ENCODE results near the gene DDR1.

The DDR1 gene

DNA sequence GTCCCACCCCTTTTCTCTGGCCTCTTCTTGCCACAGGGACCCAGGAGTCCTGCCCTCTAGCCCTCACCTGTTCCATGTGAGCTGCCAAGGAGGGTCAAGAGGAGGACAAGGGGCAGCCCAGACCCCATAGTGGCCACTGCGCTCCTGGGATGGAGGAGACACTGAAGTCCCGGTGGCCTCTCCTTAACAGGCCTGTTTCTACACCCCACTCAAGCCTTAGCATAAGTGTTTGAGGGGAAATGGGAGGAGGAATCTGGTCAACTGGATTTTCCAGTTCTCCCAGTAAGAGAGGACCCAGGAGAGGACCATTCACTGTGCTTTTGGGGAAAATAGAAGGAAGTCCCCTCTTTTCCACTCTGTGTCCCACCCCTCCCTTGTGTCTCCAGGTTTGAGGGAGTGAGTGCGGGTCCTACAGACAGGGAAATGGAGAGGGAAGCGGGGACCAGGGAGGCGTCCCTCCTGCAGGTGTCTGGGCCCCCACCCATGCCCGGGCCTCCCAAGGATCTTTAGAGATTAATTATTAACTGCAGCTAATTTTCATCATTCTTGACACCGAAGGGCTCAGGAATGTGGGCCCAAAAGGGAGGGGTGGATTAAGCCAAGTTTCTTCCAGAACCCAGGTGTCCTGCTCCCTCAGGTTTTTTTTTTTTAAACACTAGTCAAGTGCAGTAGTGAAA, 47.8 kb downstream of the DDR1 start, which contains the start of gene SFTA2:
Gene SFTA2, minus strand, starts transcription at position 202 of the 677 bp plus-strand sequence. Its CDS starts 74 bp downstream, at position 128.
- no peak for TF ChIP-seq POLR2A (IDR thresholded peaks at IDR 0.05; ENCODE audit: extremely low read depth, insufficient read length)
- TF ChIP-seq, protein P1, sequence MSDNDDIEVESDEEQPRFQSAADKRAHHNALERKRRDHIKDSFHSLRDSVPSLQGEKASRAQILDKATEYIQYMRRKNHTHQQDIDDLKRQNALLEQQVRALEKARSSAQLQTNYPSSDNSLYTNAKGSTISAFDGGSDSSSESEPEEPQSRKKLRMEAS (IDR thresholded peaks at IDR 0.05; ENCODE audit: low read depth, low read length) = no peak
- no peak for TF ChIP-seq MYC (IDR thresholded peaks at IDR 0.05; ENCODE audit: low read depth, low read length)
- TF ChIP-seq, protein P2, sequence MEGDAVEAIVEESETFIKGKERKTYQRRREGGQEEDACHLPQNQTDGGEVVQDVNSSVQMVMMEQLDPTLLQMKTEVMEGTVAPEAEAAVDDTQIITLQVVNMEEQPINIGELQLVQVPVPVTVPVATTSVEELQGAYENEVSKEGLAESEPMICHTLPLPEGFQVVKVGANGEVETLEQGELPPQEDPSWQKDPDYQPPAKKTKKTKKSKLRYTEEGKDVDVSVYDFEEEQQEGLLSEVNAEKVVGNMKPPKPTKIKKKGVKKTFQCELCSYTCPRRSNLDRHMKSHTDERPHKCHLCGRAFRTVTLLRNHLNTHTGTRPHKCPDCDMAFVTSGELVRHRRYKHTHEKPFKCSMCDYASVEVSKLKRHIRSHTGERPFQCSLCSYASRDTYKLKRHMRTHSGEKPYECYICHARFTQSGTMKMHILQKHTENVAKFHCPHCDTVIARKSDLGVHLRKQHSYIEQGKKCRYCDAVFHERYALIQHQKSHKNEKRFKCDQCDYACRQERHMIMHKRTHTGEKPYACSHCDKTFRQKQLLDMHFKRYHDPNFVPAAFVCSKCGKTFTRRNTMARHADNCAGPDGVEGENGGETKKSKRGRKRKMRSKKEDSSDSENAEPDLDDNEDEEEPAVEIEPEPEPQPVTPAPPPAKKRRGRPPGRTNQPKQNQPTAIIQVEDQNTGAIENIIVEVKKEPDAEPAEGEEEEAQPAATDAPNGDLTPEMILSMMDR (IDR thresholded peaks at IDR 0.05; ENCODE audit: low read depth, low read length) = no peak
- no peak within 1 kb of the TSS for H3K4me3 ChIP-seq (ENCODE audit: low read depth, low read length)
- no peak for DNase-seq (ENCODE audit: low read depth)

DNA sequence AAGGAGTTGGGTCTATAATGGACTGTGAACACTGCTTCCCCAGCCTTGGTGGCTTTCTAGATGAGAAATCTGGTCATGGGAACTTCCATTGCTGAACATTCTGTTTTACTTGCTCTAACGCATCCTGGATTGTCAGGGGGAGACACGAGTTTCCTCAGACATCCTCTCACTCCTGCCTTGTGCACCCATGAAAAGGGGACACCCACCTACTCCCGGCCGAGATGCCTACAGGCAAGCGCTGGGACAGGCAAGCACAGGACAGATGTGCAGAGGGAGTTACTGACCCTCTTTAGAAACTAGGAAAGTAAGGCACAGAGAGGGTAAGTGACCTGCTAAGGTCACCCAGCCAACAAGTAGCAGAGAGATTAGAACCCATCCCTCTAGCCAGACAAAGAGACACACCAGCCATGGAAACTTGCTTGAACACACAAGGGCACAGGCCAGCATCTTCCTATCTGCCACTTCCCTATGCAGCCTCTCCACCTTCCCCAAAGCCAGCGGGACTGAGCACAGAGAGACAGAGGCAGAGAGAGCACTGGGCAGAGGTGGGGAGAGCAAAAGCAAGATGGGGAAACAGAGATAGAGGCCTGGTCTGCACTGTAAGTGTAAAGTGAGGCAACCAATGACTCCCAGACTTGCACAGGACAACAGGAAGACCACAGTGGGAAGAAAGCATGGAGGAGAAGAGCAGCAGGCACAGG, 48.5 kb downstream of the DDR1 start:
- no peak for DNase-seq (ENCODE audit: low read depth)
- no peak for TF ChIP-seq POLR2A (IDR thresholded peaks at IDR 0.05; ENCODE audit: extremely low read depth, insufficient read length)
- TF ChIP-seq MYC (IDR thresholded peaks at IDR 0.05; ENCODE audit: low read depth, low read length) = no peak
- TF ChIP-seq, protein P2 (IDR thresholded peaks at IDR 0.05; ENCODE audit: low read depth, low read length) = no peak
- TF ChIP-seq, protein P1 (IDR thresholded peaks at IDR 0.05; ENCODE audit: low read depth, low read length) = no peak
- H3K4me3 ChIP-seq (ENCODE audit: low read depth, low read length) = no peak overlapping the region

DNA sequence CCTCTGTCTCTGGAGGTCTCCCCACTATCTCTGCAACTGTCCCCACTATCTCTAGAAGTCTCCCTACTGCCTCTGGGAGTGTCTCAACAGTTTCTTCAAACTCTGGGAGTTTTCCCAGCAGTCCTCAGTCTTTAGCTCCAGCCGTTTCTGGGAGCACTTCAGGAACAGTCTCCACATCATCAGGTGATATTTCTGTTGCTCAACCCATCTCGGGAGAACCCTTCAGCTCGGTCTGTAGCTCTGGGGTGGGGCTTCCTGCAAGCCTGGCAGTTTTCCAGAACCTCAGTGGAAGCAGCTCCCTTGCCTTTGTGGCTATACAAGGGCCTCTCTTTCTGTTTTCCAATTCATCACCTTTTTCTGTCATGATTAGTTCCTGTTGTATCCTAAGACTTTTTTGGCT, 50.7 kb downstream of the DDR1 start:
- TF ChIP-seq POLR2A (IDR thresholded peaks at IDR 0.05; ENCODE audit: extremely low read depth, insufficient read length) = no peak
- TF ChIP-seq, protein P2 (IDR thresholded peaks at IDR 0.05; ENCODE audit: low read depth, low read length) = no peak
- TF ChIP-seq, protein P1 (IDR thresholded peaks at IDR 0.05; ENCODE audit: low read depth, low read length) = no peak
- TF ChIP-seq MYC (IDR thresholded peaks at IDR 0.05; ENCODE audit: low read depth, low read length) = no peak
- H3K4me3 ChIP-seq (ENCODE audit: low read depth, low read length) = no peak overlapping the region
- no peak for DNase-seq (ENCODE audit: low read depth)

DNA sequence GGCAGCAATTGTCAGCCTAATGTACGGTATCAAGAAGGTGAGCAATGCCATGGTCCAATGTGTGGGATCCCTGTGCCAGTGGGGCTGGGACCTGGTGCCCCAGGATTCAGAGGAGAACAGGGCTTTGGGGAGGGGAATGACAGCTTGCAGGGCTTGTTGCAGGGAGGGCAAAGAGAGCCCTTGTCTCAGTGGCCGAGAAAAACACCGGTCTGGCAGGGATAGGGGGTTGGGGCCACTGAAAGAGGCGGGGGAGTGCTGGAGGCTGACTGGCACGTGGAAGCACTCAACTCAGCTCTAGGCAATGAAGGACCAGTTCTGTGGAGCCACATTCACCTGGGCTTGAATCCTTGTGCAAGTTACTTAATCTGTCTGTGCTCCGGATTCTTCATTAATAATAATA, 52.9 kb downstream of the DDR1 start:
- H3K4me3 ChIP-seq (ENCODE audit: low read depth, low read length) = no peak overlapping the region
- no peak for DNase-seq (ENCODE audit: low read depth)
- TF ChIP-seq, protein P1 (IDR thresholded peaks at IDR 0.05; ENCODE audit: low read depth, low read length) = no peak
- TF ChIP-seq MYC (IDR thresholded peaks at IDR 0.05; ENCODE audit: low read depth, low read length) (no peak), POLR2A (IDR thresholded peaks at IDR 0.05; ENCODE audit: extremely low read depth, insufficient read length) (no peak)
- TF ChIP-seq, protein P2 (IDR thresholded peaks at IDR 0.05; ENCODE audit: low read depth, low read length) = no peak

DNA sequence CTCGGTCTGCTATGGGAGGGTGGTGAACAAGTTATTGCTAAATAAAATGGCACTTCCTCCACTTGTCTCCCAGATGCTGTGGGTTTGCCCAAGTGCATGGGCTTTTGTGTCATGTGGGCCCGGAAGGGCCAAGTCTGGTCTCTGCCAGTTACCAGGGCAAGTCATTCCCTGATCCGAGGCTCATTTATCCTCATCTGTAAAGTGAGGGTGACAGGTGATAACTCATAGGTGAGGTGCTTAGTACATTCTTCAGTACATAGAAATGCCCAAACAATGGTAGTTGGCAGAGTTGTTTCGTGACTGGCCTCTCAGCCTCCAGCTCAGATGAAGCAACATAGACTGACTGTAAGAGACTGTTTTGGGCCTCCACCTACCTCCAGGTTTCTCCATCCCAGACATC, 54.4 kb downstream of the DDR1 start:
- TF ChIP-seq MYC (IDR thresholded peaks at IDR 0.05; ENCODE audit: low read depth, low read length) (no peak), POLR2A (IDR thresholded peaks at IDR 0.05; ENCODE audit: extremely low read depth, insufficient read length) (no peak)
- TF ChIP-seq, protein P2 (IDR thresholded peaks at IDR 0.05; ENCODE audit: low read depth, low read length) = no peak
- TF ChIP-seq, protein P1 (IDR thresholded peaks at IDR 0.05; ENCODE audit: low read depth, low read length) = no peak
- H3K4me3 ChIP-seq (ENCODE audit: low read depth, low read length) = no peak overlapping the region
- DNase-seq (ENCODE audit: low read depth) = no peak

Measured in NB4 (cell line).